Large intestine (tissue), 1 donor: ENCODE measurements around the gene PFKP. TPM values are rescaled to one million over a fixed set of nuclear protein-coding genes. Genes with fewer than 3 reads are reported as not detected.

Experiments
- polyA plus RNA-seq: library from polyadenylated mRNA; unstranded; fragments of 120-200 nt; gene quantifications from one replicate; pipeline ENCODE4 v1.2.1, GENCODE V29; 2013

PFKP gene
- polyA plus RNA-seq, 1 donor, result 29.2 TPM

Other genes with a start within 250 kb of the PFKP start
- 57.9 TPM for gene PITRM1, start 105.2 kb downstream of the PFKP start, polyA plus RNA-seq